LNCAP (cell line): Measurements from ENCODE around the gene SCGB2B2.

Experiments used
- CTCF ChIP-seq: fragments of 450-650 bp; IDR thresholded peaks from 2 replicates; pipeline ENCODE4 v1.5.1; 2017; ENCODE audit warnings: mild to moderate bottlenecking

Gene SCGB2B2

GRCh38 chr19:34633802-34634201 lies 43.2 kb downstream of the SCGB2B2 start:
- TF ChIP-seq CTCF = no peak
